ENCODE data around the gene AK4.

Gene AK4

GRCh38 chr1:65172936-65173690 is 25.1 kb downstream of the AK4 start:
- no peak for TF ChIP-seq CTCF (conservative IDR thresholded peaks at IDR 0.05; ENCODE audit: low read depth, low read length)
- no peak for DNase-seq (ENCODE audit: low read depth)
- H3K4me3 ChIP-seq (ENCODE audit: low read depth, low read length) = no peak overlapping the region

- peak; percentile 99 for DNase-seq (ENCODE audit: low read depth)
- no peak for TF ChIP-seq CTCF (conservative IDR thresholded peaks at IDR 0.05; ENCODE audit: low read depth, low read length)
- H3K4me3 ChIP-seq (ENCODE audit: low read depth, low read length) = no peak overlapping the region
These were observed 26.6 kb downstream of the AK4 start for GRCh38 chr1:65174585-65174984.

GRCh38 chr1:65175171-65176055 is 27.4 kb downstream of the AK4 start:
- DNase-seq (ENCODE audit: low read depth) = peak; percentile 66
- no peak for TF ChIP-seq CTCF (conservative IDR thresholded peaks at IDR 0.05; ENCODE audit: low read depth, low read length)
- H3K4me3 ChIP-seq (ENCODE audit: low read depth, low read length) = no peak overlapping the region

GRCh38 chr1:65176056-65176450 is 28.1 kb downstream of the AK4 start:
- TF ChIP-seq CTCF (conservative IDR thresholded peaks at IDR 0.05; ENCODE audit: low read depth, low read length) = no peak
- no peak overlapping the region for H3K4me3 ChIP-seq (ENCODE audit: low read depth, low read length)
- no peak for DNase-seq (ENCODE audit: low read depth)

GRCh38 chr1:65176591-65176990 is 28.6 kb downstream of the AK4 start:
- H3K4me3 ChIP-seq (ENCODE audit: low read depth, low read length) = no peak overlapping the region
- no peak for DNase-seq (ENCODE audit: low read depth)
- no peak for TF ChIP-seq CTCF (conservative IDR thresholded peaks at IDR 0.05; ENCODE audit: low read depth, low read length)

GRCh38 chr1:65177457-65177856 is 29.5 kb downstream of the AK4 start:
- peak; percentile 70 for DNase-seq (ENCODE audit: low read depth)
- TF ChIP-seq CTCF (conservative IDR thresholded peaks at IDR 0.05; ENCODE audit: low read depth, low read length) = no peak
- H3K4me3 ChIP-seq (ENCODE audit: low read depth, low read length) = no peak overlapping the region

Measured in choroid plexus epithelial cell (primary cell).